Ishikawa (cell line): Measurements from ENCODE around the gene TMPRSS11F.

Source experiments
- CEBPB ChIP-seq: IDR thresholded peaks from 2 replicates; pipeline ENCODE4 v1.6.1; 2012
- CREB1 ChIP-seq: IDR thresholded peaks from 2 replicates; pipeline ENCODE4 v1.6.1; 2012; ENCODE audit warnings: low read depth
- EGR1 ChIP-seq: IDR thresholded peaks from 2 replicates; pipeline ENCODE4 v1.6.1; 2012
- EP300 ChIP-seq: IDR thresholded peaks from 2 replicates; pipeline ENCODE4 v1.6.1; 2012; ENCODE audit warnings: borderline replicate concordance
- FOXM1 ChIP-seq: IDR thresholded peaks from 2 replicates; pipeline ENCODE4 v1.6.1; 2012; ENCODE audit warnings: low read depth, borderline replicate concordance
- NFIC ChIP-seq: IDR thresholded peaks from 2 replicates; pipeline ENCODE4 v1.6.1; 2012
- RAD21 ChIP-seq: IDR thresholded peaks from 2 replicates; pipeline ENCODE4 v1.6.1; 2012; ENCODE audit warnings: low read depth
- TAF1 ChIP-seq: IDR thresholded peaks from 2 replicates; pipeline ENCODE4 v1.6.1; 2012; ENCODE audit warnings: low read depth, mild to moderate bottlenecking
- TCF12 ChIP-seq: IDR thresholded peaks from 2 replicates; pipeline ENCODE4 v1.6.1; 2012; ENCODE audit warnings: low read depth
- TEAD4 ChIP-seq: IDR thresholded peaks from 2 replicates; pipeline ENCODE4 v1.6.1; 2012
- YY1 ChIP-seq: IDR thresholded peaks from 2 replicates; pipeline ENCODE4 v1.6.1; 2012; ENCODE audit warnings: low read depth
- ZBTB7A ChIP-seq: IDR thresholded peaks from 2 replicates; pipeline ENCODE4 v1.6.1; 2012; ENCODE audit warnings: low read depth
- TF ChIP-seq, protein P1 (sequence below): IDR thresholded peaks from 2 replicates; pipeline ENCODE4 v1.6.1; 2012; ENCODE audit warnings: low read depth, mild to moderate bottlenecking
- TF ChIP-seq, protein P2 (sequence below): IDR thresholded peaks from 2 replicates; pipeline ENCODE4 v1.6.1; 2012
- TF ChIP-seq, protein P3 (sequence below): IDR thresholded peaks from 2 replicates; pipeline ENCODE4 v1.6.1; 2012

TMPRSS11F gene

DNA sequence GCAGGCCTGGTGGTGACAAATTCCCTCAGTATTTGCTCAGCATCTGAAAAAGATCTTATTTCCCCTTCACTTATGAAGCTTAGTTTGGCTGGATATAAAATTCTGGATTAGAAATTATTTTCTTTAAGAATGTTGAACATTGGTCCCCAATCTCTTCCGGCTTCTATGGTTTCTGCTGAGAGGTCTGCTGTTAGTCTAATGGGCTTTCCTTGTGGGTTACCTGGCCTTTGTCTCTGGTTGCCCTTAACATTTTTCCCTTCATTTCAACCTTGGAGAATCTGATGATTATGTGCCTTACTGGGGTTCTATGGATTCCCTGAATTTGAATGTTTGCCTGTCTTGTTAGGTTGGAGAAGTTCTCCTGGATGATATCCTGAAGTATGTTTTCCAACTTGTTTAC lies 17.4 kb upstream of the TMPRSS11F start:
- TF ChIP-seq CREB1 (no peak), TAF1 (no peak), NFIC (no peak), YY1 (no peak), ZBTB7A (no peak), CEBPB (no peak), TEAD4 (no peak), FOXM1 (no peak)
- TF ChIP-seq, protein P1, sequence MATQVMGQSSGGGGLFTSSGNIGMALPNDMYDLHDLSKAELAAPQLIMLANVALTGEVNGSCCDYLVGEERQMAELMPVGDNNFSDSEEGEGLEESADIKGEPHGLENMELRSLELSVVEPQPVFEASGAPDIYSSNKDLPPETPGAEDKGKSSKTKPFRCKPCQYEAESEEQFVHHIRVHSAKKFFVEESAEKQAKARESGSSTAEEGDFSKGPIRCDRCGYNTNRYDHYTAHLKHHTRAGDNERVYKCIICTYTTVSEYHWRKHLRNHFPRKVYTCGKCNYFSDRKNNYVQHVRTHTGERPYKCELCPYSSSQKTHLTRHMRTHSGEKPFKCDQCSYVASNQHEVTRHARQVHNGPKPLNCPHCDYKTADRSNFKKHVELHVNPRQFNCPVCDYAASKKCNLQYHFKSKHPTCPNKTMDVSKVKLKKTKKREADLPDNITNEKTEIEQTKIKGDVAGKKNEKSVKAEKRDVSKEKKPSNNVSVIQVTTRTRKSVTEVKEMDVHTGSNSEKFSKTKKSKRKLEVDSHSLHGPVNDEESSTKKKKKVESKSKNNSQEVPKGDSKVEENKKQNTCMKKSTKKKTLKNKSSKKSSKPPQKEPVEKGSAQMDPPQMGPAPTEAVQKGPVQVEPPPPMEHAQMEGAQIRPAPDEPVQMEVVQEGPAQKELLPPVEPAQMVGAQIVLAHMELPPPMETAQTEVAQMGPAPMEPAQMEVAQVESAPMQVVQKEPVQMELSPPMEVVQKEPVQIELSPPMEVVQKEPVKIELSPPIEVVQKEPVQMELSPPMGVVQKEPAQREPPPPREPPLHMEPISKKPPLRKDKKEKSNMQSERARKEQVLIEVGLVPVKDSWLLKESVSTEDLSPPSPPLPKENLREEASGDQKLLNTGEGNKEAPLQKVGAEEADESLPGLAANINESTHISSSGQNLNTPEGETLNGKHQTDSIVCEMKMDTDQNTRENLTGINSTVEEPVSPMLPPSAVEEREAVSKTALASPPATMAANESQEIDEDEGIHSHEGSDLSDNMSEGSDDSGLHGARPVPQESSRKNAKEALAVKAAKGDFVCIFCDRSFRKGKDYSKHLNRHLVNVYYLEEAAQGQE, result no peak
- TF ChIP-seq, protein P2, sequence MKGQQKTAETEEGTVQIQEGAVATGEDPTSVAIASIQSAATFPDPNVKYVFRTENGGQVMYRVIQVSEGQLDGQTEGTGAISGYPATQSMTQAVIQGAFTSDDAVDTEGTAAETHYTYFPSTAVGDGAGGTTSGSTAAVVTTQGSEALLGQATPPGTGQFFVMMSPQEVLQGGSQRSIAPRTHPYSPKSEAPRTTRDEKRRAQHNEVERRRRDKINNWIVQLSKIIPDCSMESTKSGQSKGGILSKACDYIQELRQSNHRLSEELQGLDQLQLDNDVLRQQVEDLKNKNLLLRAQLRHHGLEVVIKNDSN, result no peak

DNA sequence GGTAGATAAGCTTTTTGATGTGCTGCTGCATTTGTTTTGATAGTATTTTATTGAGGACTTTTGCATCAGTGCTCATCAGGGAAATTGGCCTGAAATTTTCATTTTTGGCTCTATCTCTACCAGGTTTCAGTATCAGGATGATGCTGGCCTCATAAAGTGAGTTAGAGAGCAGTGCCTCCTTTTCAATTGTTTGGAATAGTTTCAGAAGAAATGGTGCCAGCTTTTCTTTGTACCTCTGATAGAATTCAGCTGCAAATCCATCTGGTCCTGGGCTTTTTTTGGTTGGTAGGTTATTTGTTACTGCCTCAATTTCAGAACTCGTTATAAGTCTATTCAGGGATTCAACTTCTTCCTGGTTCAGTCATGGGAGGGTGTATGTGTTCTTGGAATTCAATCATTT lies 15.6 kb upstream of the TMPRSS11F start:
- TF ChIP-seq CEBPB, result no peak
- TF ChIP-seq, protein P2, result no peak
- no peak for TF ChIP-seq RAD21
- TF ChIP-seq EP300, result no peak

DNA sequence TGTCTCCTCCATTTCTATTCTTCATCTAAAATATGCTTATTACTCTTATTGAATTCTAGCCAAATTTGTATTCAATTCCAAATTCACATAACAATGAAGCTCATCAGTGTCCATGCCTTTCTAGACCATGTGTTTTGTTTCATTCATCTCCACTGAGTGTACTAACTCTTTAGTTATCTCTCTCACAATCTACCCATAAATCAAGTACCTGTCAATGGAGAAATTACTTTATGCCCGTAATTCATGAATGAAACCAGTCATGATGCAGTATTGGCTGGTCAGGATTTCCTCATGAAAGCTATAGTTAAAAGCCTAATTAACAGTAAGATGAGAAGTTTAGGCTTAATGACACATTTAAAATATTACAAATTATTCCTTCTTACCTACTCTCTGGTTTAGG lies 12.2 kb upstream of the TMPRSS11F start:
- TF ChIP-seq CREB1, result no peak
- no peak for TF ChIP-seq EGR1
- TF ChIP-seq, protein P1, result no peak
- no peak for TF ChIP-seq EP300
- TF ChIP-seq, protein P2, result no peak
- TF ChIP-seq, protein P3, sequence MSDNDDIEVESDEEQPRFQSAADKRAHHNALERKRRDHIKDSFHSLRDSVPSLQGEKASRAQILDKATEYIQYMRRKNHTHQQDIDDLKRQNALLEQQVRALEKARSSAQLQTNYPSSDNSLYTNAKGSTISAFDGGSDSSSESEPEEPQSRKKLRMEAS, result no peak
- TF ChIP-seq TAF1, result no peak
- no peak for TF ChIP-seq FOXM1
- TF ChIP-seq RAD21, result no peak
- no peak for TF ChIP-seq TCF12
- TF ChIP-seq TEAD4, result no peak
- no peak for TF ChIP-seq NFIC
- TF ChIP-seq CEBPB, result no peak
- no peak for TF ChIP-seq ZBTB7A
- TF ChIP-seq YY1, result no peak

DNA sequence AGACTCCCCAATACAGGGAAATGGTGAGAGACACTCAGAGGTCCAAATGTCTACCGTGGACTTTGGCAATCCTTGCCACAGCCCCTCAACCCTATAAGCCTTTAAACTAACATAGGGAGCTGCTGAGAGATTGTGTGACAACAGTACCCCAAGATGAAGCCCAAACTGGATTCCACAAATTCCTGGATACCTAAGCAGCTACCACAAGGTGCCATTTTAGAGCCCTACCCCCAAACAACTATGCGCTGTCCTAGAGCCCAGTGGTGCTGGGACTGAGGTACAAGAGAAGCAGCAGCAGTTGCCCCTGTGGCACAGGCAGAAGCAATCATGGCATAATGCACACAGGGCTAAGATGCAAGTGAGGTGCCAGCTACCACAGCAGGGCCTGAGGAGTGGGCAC lies 2.7 kb upstream of the TMPRSS11F start:
- no peak for TF ChIP-seq CEBPB
- TF ChIP-seq, protein P3, result no peak
- no peak for TF ChIP-seq EP300
- no peak for TF ChIP-seq EGR1
- TF ChIP-seq YY1, result no peak
- no peak for TF ChIP-seq TAF1

DNA sequence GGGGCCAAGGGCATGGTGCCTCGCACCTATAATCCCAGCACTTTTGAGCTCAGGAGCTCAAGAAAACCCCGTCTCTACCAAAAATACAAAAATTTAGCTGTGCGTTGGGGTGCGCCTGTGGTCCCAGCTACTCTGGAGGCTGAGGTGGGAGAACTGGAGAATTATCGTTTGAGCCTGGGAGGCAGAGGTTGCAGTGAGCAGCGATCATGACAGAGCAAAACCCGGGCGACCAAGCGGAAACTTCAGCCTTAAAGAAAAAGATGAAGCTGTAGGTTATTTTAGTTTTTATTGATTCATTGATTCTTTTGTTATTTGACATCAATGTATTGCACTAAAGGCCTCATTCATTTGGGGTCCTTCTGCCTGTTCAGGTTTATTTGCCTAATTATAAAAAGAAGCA lies 5.4 kb downstream of the TMPRSS11F start:
- TF ChIP-seq CREB1, result no peak
- no peak for TF ChIP-seq ZBTB7A
- no peak for TF ChIP-seq NFIC
- TF ChIP-seq EP300, result no peak
- TF ChIP-seq, protein P2, result no peak
- no peak for TF ChIP-seq RAD21
- TF ChIP-seq YY1, result no peak
- no peak for TF ChIP-seq FOXM1
- TF ChIP-seq, protein P3, result no peak
- TF ChIP-seq TAF1, result no peak
- no peak for TF ChIP-seq TCF12
- TF ChIP-seq EGR1, result no peak
- no peak for TF ChIP-seq TEAD4
- no peak for TF ChIP-seq CEBPB
- TF ChIP-seq, protein P1, result no peak
